ENCODE measurements around the gene KRT23.

KRT23 gene, protein sequence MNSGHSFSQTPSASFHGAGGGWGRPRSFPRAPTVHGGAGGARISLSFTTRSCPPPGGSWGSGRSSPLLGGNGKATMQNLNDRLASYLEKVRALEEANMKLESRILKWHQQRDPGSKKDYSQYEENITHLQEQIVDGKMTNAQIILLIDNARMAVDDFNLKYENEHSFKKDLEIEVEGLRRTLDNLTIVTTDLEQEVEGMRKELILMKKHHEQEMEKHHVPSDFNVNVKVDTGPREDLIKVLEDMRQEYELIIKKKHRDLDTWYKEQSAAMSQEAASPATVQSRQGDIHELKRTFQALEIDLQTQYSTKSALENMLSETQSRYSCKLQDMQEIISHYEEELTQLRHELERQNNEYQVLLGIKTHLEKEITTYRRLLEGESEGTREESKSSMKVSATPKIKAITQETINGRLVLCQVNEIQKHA

GRCh38 chr17:40937384-40937819 is at the start of gene KRT23:
Gene KRT23, minus strand, starts transcription at chr17:40937646. Its CDS starts 1,043 bp downstream, at chr17:40936603.
- DNase-seq = no peak

GRCh38 chr17:40986920-40987319 is 49.5 kb upstream of the KRT23 start:
- DNase-seq = no peak

DNA sequence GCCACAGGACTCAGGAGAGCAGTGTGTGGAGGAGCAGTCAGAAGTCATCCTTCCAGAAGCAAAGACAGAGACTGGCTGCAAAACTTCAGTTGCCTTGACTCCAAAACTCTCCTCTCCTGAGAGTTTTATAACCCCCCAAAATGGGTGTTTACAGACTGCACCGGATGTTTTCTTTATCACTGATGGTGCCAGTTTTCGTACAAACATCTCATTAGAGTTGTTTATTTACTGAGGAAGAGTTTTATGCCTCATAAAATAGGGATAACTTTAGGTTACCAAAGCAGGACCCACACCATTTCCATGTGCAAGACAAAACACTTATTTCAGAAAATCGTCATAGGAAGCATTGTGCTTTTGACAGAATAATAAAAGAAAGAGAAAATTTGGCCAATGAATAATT is 46.8 kb upstream of the KRT23 start, which contains the start of gene KRT40:
Gene KRT40 (minus strand): TSS at position 101 of the 400 bp plus-strand sequence. CDS start 53 bp downstream, at position 48.
- no peak for DNase-seq

DNA sequence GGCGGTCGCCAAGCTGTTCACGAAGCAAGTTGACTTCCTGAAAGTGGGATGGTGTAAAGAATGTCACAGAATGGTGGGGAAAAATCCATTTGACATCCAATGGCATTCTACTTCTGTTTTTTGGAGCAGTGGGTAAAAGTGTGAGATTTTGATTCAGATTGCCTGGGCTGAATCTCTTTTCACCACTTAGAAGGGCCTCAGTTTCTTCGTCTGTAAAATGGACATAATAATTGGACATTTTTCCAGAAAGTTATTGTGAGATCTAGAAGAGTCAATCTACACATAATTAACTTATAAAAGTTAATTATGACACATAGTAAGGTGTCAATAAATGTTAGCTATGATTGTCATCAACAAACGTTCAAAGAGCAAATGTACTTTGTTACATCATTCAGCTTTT is 43.7 kb upstream of the KRT23 start:
- no peak for DNase-seq

GRCh38 chr17:40980596-40980995 is 43.1 kb upstream of the KRT23 start:
- DNase-seq = peak; percentile 69

- DNase-seq = no peak
These were observed 42.7 kb upstream of the KRT23 start for GRCh38 chr17:40980117-40980516.

DNA sequence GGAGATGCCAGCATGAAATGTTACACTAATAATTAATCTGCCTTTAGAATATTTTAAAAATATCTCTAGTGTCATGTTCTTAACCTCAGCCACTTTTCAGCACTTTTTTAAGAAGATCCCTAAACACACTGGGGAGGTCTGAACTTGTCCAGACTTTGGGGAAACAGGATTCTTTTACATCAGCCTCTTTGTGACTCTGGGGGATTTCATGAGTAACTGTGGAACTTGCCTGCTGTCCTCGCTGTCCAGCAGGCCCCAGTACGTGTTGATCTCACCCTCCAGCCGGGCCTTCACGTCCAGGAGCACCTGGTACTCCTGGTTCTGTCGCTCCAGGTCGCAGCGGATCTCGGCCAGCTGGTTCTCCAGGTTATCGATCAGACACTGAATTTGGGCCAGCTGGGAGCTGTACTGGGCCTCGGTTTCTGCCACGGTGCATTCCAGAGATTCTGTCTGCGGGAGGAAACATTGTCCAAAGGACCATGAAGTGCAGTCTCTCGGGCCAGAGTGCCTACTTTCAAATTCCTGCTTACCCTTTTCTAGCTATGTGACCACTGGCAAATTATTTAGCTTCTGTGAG is 41.2 kb upstream of the KRT23 start:
- no peak for DNase-seq

- no peak for DNase-seq
These were observed 38.1 kb upstream of the KRT23 start for GRCh38 chr17:40975516-40975915.

DNA sequence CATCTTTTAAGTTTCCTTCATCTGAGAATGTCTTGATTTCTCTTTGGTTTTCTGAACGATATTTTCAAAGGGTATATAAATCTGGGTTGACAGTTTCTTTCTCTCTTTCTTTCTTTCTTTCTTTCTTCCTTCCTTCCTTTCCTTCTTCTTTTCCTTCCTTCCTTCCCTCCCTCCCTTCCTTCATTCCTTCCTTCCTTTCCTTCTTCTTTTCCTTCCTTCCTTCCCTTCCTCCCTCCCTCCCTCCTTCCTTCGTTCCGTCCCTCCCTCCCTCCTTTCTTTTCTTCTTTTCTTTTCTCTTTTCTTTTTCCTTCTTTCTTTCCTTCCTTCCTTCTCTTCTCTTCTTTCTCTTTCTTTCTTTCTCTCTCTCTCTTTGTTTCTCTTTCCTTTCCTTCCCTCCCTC is 36.9 kb upstream of the KRT23 start:
- no peak for DNase-seq

- no peak for DNase-seq
These were observed 30.1 kb upstream of the KRT23 start for GRCh38 chr17:40967582-40967981.

DNA sequence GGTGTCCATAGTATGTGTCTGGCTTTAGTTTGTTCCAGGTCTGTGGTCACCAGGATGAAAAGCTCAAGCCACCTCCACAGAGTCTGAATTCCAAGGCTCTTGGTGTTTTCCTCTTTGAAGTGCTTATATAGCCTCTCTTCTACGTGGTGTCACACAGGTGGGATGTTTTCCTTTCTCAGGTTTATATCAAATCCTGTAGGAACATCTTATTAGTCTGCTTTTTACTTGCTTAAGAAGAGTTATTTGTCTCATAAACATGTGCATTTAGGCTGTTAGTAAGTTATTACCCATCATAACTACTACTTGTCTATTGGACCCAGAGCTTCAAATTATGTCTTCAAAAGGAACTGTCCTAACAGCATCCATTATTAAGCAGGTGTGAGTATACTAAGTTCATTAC is 29.4 kb upstream of the KRT23 start, which contains the start of gene KRT39:
Gene KRT39 (minus strand): TSS at position 101 of the 400 bp plus-strand sequence. CDS start 92 bp downstream, at position 9.
- no peak for DNase-seq

DNA sequence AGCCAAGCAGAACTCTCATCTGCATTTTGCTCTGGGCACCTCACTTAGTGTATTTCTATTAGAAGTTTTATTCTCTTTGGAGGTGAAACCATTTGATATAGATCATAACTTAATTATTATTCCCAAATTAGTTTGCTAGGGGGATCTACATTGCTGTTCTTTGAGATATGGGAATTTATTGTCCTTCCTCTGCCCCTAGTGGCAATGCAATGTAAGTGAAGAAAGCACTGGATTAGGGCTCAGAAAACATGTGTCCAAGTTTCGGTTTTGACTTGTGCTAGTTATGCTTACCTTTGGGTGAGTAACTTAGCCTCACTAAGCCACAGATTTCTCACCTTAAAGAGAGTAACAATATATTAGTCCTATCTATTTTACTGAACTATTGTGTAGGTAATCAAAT is 26.4 kb upstream of the KRT23 start:
- DNase-seq = no peak

- DNase-seq = no peak
These were observed 24.7 kb upstream of the KRT23 start for GRCh38 chr17:40962059-40962561.

- no peak for DNase-seq
These were observed 24.1 kb upstream of the KRT23 start for GRCh38 chr17:40961591-40961990.

GRCh38 chr17:40960144-40960543 is 22.7 kb upstream of the KRT23 start:
- DNase-seq = no peak

DNA sequence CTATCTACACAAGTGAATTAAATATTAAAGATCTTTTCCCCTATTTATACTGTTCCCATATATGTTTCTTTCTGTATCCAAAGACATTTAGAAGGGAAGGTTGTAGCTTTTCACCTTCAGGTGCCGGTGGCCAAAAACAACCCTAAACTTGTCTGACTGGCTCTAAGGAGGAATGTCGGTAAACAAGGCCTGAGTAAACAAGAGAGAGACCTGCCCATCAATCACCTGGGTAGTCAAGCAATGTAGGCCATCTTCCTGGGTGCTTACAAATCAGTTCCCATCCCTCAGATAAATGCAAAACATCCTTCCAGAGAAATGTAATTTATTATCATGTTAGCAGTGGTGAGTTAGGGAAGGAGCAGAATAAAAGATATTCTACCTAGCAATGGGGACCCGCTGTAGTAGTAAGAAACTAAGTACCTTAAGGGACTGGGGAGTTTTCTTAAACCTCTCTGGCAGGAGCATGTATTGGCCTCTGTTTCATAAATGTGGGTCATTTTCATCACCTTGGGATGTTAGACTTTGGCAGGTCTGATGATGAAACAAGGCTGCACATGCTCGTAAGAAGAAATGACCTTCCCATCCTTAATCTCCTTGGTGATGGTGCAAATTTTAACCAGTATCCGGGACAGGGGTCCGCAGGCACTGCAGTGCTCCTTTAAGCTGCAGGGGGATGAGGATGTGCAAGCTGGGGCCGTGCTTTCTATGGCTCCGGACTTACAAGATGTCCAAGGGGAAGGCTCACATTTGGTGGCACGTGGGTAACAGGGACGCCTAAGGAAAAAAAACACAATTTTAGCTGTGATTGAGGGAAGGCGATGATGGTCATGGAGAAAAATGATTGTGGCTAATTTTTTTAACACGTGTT is 20.9 kb upstream of the KRT23 start:
- DNase-seq = no peak

DNA sequence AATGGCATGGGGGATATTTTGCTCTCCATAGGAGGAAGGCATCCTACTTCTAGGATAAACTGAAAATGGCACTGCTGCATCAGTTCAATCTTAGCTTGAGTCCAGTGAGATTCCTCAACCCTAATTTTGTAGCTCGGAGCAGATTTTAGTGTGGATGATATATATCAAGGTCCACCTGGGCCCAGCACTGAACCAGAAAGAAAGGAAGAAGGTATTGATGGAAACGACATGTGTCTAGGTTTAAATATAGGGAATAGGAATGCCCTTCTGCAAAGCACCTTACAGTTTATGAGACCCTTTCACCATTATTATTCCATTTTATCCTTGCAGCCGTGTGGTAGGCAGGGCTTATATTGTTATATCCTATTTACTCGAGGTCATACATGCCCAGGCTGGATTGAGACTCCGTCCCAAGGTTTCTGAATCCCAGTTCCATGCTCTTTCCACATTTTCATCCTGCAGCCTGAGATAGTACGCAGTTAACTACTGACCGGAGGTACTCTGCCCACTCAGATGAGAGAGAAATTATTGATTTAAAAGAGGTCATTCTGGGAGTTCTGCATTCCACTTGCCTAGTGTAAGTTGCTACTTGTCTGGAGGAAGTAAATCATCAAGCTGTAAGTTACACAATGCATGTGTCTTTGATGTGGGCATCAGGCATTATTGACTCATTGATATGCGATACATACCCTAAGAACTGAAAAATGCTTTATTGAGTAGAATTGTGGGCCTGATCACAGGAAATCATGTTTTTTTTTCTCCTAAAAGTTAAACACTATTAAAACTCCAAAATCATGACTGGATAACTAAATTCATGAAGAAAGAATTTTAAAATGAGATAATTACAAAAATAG is 19.2 kb upstream of the KRT23 start:
- no peak for DNase-seq

GRCh38 chr17:40953881-40954280 is 16.4 kb upstream of the KRT23 start:
- no peak for DNase-seq

- no peak for DNase-seq
These were observed 15.2 kb upstream of the KRT23 start for GRCh38 chr17:40952661-40953060.

GRCh38 chr17:40952154-40952553 is 14.7 kb upstream of the KRT23 start:
- DNase-seq = no peak

DNA sequence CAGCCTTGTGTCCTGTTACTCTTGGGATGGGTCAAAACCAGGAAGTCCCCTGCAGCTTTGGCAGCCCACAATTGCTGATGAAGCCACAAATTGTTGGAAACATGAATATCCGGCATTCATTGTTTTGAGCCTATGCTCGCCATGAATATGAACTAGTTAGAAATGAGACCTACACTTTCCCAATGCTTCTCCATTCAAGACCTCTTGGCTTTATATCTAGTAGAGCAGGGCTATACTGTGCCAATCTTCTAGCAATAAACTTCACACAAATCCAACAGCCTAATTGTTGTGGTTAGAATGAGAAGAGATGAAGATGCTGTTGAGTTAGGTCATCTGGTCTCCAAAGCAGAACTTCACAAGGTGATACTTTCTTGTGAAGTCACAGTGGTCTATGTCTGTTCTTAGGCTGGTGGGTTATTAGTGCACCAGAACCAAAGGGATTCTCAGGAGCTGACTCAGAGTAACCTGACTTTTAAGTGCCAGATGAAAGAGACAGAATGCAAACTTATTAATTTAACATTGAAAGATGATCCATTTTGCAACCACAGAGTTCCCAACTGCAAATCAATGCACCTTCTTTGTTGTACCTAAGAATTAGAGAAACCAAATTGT is 13.7 kb upstream of the KRT23 start:
- DNase-seq = no peak

DNA sequence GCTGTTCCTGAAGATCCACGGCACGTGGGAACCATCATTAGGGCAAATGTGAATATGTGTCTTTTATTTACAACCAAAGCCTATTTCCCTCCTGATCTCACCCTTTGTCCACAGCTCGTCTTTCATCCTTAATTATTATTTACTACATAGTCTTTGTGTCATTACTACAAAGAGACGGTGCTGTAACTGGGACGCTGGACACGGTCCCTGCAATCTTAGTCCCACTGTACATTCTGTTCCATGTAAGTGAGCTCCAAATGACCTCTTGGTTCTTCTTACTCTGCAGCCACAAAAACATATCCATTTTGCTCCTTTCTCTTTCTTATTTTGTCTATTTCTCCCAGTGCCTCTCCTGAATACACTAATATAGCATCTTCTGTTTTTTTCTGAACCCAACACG is 12.7 kb upstream of the KRT23 start:
- DNase-seq = no peak

All from right forelimb (tissue), 1 donor.